Measurements from ENCODE around the gene SHMT1.
"Not testable (repeated sequence)": the region's sequence is repeated elsewhere in the genome, so short reads cannot be mapped to it uniquely, and the experiment has no call there.

Gene SHMT1

GRCh38 chr17:18378614-18379013 is 15.3 kb upstream of the SHMT1 start:
- in situ Hi-C loops (cut with HindIII; ENCODE audit: low sequenced_read_pairs) = not testable (repeated sequence)

GRCh38 chr17:18378205-18378505 is 14.8 kb upstream of the SHMT1 start:
- in situ Hi-C loops (cut with HindIII; ENCODE audit: low sequenced_read_pairs) = no loop called here

- in situ Hi-C loops (cut with HindIII; ENCODE audit: low sequenced_read_pairs) = no loop called here
Measured at GRCh38 chr17:18377437-18378204, 14.3 kb upstream of the SHMT1 start, which contains the start of gene EVPLL. TSS of gene EVPLL (plus strand) at chr17:18377778. CDS start at chr17:18380938, 3,160 bp downstream.

GRCh38 chr17:18374216-18374615 is 10.9 kb upstream of the SHMT1 start:
- in situ Hi-C loops (cut with HindIII; ENCODE audit: low sequenced_read_pairs) = no loop called here

- in situ Hi-C loops (cut with HindIII; ENCODE audit: low sequenced_read_pairs) = not testable (repeated sequence)
Measured at GRCh38 chr17:18373181-18373580, 9.8 kb upstream of the SHMT1 start.

GRCh38 chr17:18371455-18371854 is 8.1 kb upstream of the SHMT1 start:
- in situ Hi-C loops (cut with HindIII; ENCODE audit: low sequenced_read_pairs) = no loop called here

GRCh38 chr17:18370761-18371160 is 7.4 kb upstream of the SHMT1 start:
- in situ Hi-C loops (cut with HindIII; ENCODE audit: low sequenced_read_pairs) = no loop called here

GRCh38 chr17:18368946-18369345 is 5.6 kb upstream of the SHMT1 start:
- in situ Hi-C loops (cut with HindIII; ENCODE audit: low sequenced_read_pairs) = no loop called here

GRCh38 chr17:18364166-18364565 is 816 bp upstream of the SHMT1 start:
- in situ Hi-C loops (cut with HindIII; ENCODE audit: low sequenced_read_pairs) = no loop called here

GRCh38 chr17:18362698-18363100 is 651 bp downstream of the SHMT1 start:
- in situ Hi-C loops (cut with HindIII; ENCODE audit: low sequenced_read_pairs) = no loop called here

- in situ Hi-C loops (cut with HindIII; ENCODE audit: low sequenced_read_pairs) = no loop called here
Measured at GRCh38 chr17:18361837-18362697, 1.3 kb downstream of the SHMT1 start.

- in situ Hi-C loops (cut with HindIII; ENCODE audit: low sequenced_read_pairs) = no loop called here
Measured at GRCh38 chr17:18360518-18360917, 2.8 kb downstream of the SHMT1 start.

GRCh38 chr17:18356624-18357023 is 6.7 kb downstream of the SHMT1 start:
- in situ Hi-C loops (cut with HindIII; ENCODE audit: low sequenced_read_pairs) = no loop called here

- in situ Hi-C loops (cut with HindIII; ENCODE audit: low sequenced_read_pairs) = no loop called here
Measured at GRCh38 chr17:18353541-18353940, 9.8 kb downstream of the SHMT1 start.

- in situ Hi-C loops (cut with HindIII; ENCODE audit: low sequenced_read_pairs) = no loop called here
Measured at GRCh38 chr17:18344021-18344420, 19.3 kb downstream of the SHMT1 start.

GRCh38 chr17:18339933-18340332 is 23.4 kb downstream of the SHMT1 start:
- in situ Hi-C loops (cut with HindIII; ENCODE audit: low sequenced_read_pairs) = no loop called here

GRCh38 chr17:18338158-18338557 is 25.2 kb downstream of the SHMT1 start:
- in situ Hi-C loops (cut with HindIII; ENCODE audit: low sequenced_read_pairs) = not testable (repeated sequence)

- in situ Hi-C loops (cut with HindIII; ENCODE audit: low sequenced_read_pairs) = no loop called here
Measured at GRCh38 chr17:18332909-18333489, 30.4 kb downstream of the SHMT1 start.

GRCh38 chr17:18331879-18332278 is 31.5 kb downstream of the SHMT1 start:
- in situ Hi-C loops (cut with HindIII; ENCODE audit: low sequenced_read_pairs) = no loop called here

GRCh38 chr17:18328643-18329204 is 34.6 kb downstream of the SHMT1 start:
- in situ Hi-C loops (cut with HindIII; ENCODE audit: low sequenced_read_pairs) = no loop called here

GRCh38 chr17:18327556-18327955 is 35.8 kb downstream of the SHMT1 start:
- in situ Hi-C loops (cut with HindIII; ENCODE audit: low sequenced_read_pairs) = no loop called here

Measured in endothelial cell of hepatic sinusoid (primary cell).